AG20443 (cell line): Measurements from ENCODE around the gene PIK3C2B.

Experiments used
- DNase-seq: peaks from one replicate; pipeline ENCODE4 v3.0.0; 2012; ENCODE audit warnings: low spot score, mixed read lengths

The PIK3C2B gene

GRCh38 chr1:204479387-204480136 is 15.0 kb downstream of the PIK3C2B start:
- DNase-seq: no peak

GRCh38 chr1:204478921-204479320 is 15.7 kb downstream of the PIK3C2B start:
- DNase-seq: no peak

- DNase-seq: no peak
Measured at GRCh38 chr1:204478172-204478899, 16.3 kb downstream of the PIK3C2B start.

- no peak for DNase-seq
Measured at GRCh38 chr1:204477036-204477740, 17.4 kb downstream of the PIK3C2B start.

- DNase-seq: no peak
Measured at GRCh38 chr1:204476563-204476962, 18.0 kb downstream of the PIK3C2B start.

- no peak for DNase-seq
Measured at GRCh38 chr1:204475656-204476432, 18.8 kb downstream of the PIK3C2B start.

GRCh38 chr1:204473400-204473965 is 21.1 kb downstream of the PIK3C2B start:
- no peak for DNase-seq

- DNase-seq: no peak
Measured at GRCh38 chr1:204472660-204473059, 21.9 kb downstream of the PIK3C2B start.

- no peak for DNase-seq
Measured at GRCh38 chr1:204471687-204472086, 22.9 kb downstream of the PIK3C2B start.

GRCh38 chr1:204469304-204469703 is 25.3 kb downstream of the PIK3C2B start:
- no peak for DNase-seq

GRCh38 chr1:204468766-204469302 is 25.8 kb downstream of the PIK3C2B start:
- no peak for DNase-seq

GRCh38 chr1:204468206-204468605 is 26.4 kb downstream of the PIK3C2B start:
- DNase-seq: no peak

GRCh38 chr1:204466416-204467405 is 27.9 kb downstream of the PIK3C2B start:
- DNase-seq: no peak

- no peak for DNase-seq
Measured at GRCh38 chr1:204465546-204466415, 28.8 kb downstream of the PIK3C2B start.

GRCh38 chr1:204464701-204465100 is 29.9 kb downstream of the PIK3C2B start:
- no peak for DNase-seq

GRCh38 chr1:204464187-204464631 is 30.4 kb downstream of the PIK3C2B start:
- DNase-seq: no peak

- DNase-seq: peak; percentile 66
Measured at GRCh38 chr1:204463125-204464060, 31.2 kb downstream of the PIK3C2B start.

GRCh38 chr1:204462229-204462561 is 32.4 kb downstream of the PIK3C2B start:
- no peak for DNase-seq
